ENCODE measurements around the gene MFAP1.

GRCh38 chr15:43795197-43795596, 29.3 kb downstream of the MFAP1 start:
- TF ChIP-seq CTCF (IDR thresholded peaks at IDR 0.05) (no peak), POLR2AphosphoS5 (IDR thresholded peaks at IDR 0.05) (no peak), POLR2A (IDR thresholded peaks at IDR 0.05) (no peak)
